Panc1 (cell line): ENCODE measurements around the gene KIF7. TPM values are rescaled to one million over a fixed set of nuclear protein-coding genes. Genes with fewer than 3 reads are reported as not detected.

ENCODE experiments used
- ATAC-seq: fragments of 200-7000 bp; cut with Tn5 transposase; 2 replicates; pipeline ENCODE4 v1.9.1; 2020; ENCODE audit warnings: mild to moderate bottlenecking, moderate library complexity
- BruUV-seq: library from RNA; stranded (reverse); fragments of 400-500 nt; replicated peaks from 2 replicates; lab custom pipeline; 2021; lab: Mats Ljungman, UMichigan
- CTCF ChIA-PET: fragments of 300-600 bp; sonication (Branson Sonifier 250); formaldehyde crosslinking; loops from one replicate; lab custom pipeline; 2022; ENCODE audit warnings: antibody characterized with exemption; lab: Charles Lee
- POLR2A ChIA-PET: fragments of 300-600 bp; sonication (Branson Sonifier 250); formaldehyde crosslinking; loops from one replicate; lab custom pipeline; 2022; ENCODE audit warnings: antibody characterized with exemption; lab: Charles Lee
- DNase-seq: peaks from one replicate; pipeline ENCODE4 v3.0.0-alpha.2; 2010; ENCODE audit warnings: low read depth, low spot score
- H3K27ac ChIP-seq: 2 replicates; pipeline ENCODE4 v1.5.1; 2011; ENCODE audit warnings: mild to moderate bottlenecking, low read length, inconsistent platforms
- H3K27me3 ChIP-seq: fragments of 200-500 bp; sonication (Bioruptor generic); 2 replicates; pipeline ENCODE4 v1.6.0; 2014; ENCODE audit warnings: low read length, inconsistent platforms; ENCODE audit not compliant: control insufficient read depth, insufficient read depth
- H3K36me3 ChIP-seq: fragments of 200-500 bp; sonication (Bioruptor generic); 2 replicates; pipeline ENCODE4 v1.5.1; 2014; ENCODE audit warnings: inconsistent platforms, mild to moderate bottlenecking, low read length, moderate library complexity; ENCODE audit not compliant: control insufficient read depth, insufficient read depth
- H3K4me1 ChIP-seq: 2 replicates; pipeline ENCODE4 v1.5.1; 2011; ENCODE audit warnings: inconsistent platforms, mild to moderate bottlenecking, low read length, moderate library complexity; ENCODE audit not compliant: control insufficient read depth, insufficient read depth
- H3K4me3 ChIP-seq, 2 experiments: 2 replicates each; pipeline ENCODE4 v1.5.1; 2011 to 2012; ENCODE audit warnings: low read depth in 2 of 2, low read length in 2 of 2, mild to moderate bottlenecking in 2 of 2, inconsistent platforms in 1 of 2, moderate library complexity in 1 of 2
- H3K9me3 ChIP-seq: fragments of 200-500 bp; sonication (Bioruptor generic); 2 replicates; pipeline ENCODE4 v1.5.1; 2014; ENCODE audit warnings: low read depth, mild to moderate bottlenecking, inconsistent platforms, low read length, moderate library complexity; ENCODE audit not compliant: control insufficient read depth, insufficient read depth
- POLR2AphosphoS5 ChIP-seq: IDR thresholded peaks from 2 replicates; pipeline ENCODE4 v1.6.1; 2012; ENCODE audit warnings: mild to moderate bottlenecking, low read depth, low read length, moderate library complexity
- REST ChIP-seq, 2 experiments: IDR thresholded peaks; 2 replicates each; pipeline ENCODE4 v1.6.1; 2011 to 2012; ENCODE audit warnings: low read depth in 2 of 2, control low read depth in 1 of 2, low read length in 1 of 2, mild to moderate bottlenecking in 1 of 2, moderate library complexity in 1 of 2; ENCODE audit not compliant: insufficient read depth in 1 of 2
- SIN3A ChIP-seq: IDR thresholded peaks from 2 replicates; pipeline ENCODE4 v1.6.1; 2012; ENCODE audit warnings: low read depth, mild to moderate bottlenecking, low read length, moderate library complexity, borderline replicate concordance; ENCODE audit not compliant: insufficient read depth
- TCF7L2 ChIP-seq: IDR thresholded peaks from 2 replicates; pipeline ENCODE4 v1.6.1; 2011; ENCODE audit warnings: mild to moderate bottlenecking, low read depth, low read length, inconsistent platforms
- in situ Hi-C: cut with HindIII; loops from 2 replicates; pipeline ENCODE4 v1.10.0; 2016; ENCODE audit warnings: low sequenced_read_pairs, low pct_unique_long_range_greater_than_20kb
- intact Hi-C: fragments of 100-400 bp; cut with micrococcal nuclease; formaldehyde crosslinking; loops from one replicate; pipeline ENCODE4 v1.10.0; 2022; ENCODE audit not compliant: unreplicated experiment
- total RNA-seq: library from RNA; stranded (reverse); gene quantifications from one replicate; pipeline ENCODE4 v1.2.1, GENCODE V29; 2021; ENCODE audit not compliant: unreplicated experiment
- TF ChIP-seq, protein P1 (sequence below): fragments of 450-650 bp; IDR thresholded peaks from 2 replicates; pipeline ENCODE4 v1.5.1; 2017; ENCODE audit warnings: mild to moderate bottlenecking

The KIF7 gene
- total RNA-seq, 1 experiment from 2014 or later, result 6.5 TPM

DNA sequence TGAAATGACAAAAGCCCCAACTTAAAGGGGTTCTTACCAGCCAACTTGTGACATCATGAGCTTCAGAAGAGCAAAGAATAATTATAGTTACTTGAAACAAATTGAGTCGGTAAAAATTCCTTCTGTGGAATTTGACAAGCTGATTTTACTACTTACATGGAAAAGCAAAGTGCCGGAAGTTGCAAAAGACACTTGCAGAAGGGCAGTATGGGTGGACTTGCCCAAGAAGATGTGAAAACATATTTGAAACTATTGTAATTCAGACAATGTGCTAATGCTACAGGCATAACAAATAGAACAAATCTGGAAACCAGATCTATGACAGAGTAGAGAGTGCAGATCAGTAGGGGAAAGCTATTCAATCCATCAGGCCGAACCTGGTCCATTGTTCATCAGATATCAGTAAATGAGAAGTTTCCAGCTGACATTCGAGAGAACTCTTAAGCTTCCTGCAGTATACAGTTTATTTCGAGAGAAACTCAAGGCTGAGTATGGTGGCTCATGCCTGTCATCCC is 2.5 kb upstream of the KIF7 start:
- Histone ChIP-seq H3K9me3 (no peaks in the 10 kb centered on the region), H3K4me3 (no peak overlapping the region), H3K27ac (no peak overlapping the region), H3K36me3 (no peaks in the 10 kb centered on the region), H3K27me3 (no peaks in the 10 kb centered on the region; the same call in 1 of the 2 replicates), H3K4me1 (no peaks in the 10 kb centered on the region)
- ATAC-seq, result no peak
- no peak for DNase-seq
- ChIA-PET POLR2A (interaction anchor here (0.8 kb wide), 1 partner anchor 416 kb away, joined by 6 read pairs; no protein-coding TSS in a partner anchor), CTCF (interaction anchor here (1.1 kb wide), 1 partner anchor 11 kb away, joined by 3 read pairs; no protein-coding TSS in a partner anchor)
- no TSS peak for BruUV-seq
- in situ Hi-C loops, result no loop called here
- intact Hi-C loops, result no loop called here
- no peak for TF ChIP-seq REST (IDR thresholded peaks at IDR 0.05; ENCODE audit: insufficient read depth in 1 of 2, low read depth in 2 of 2, low read length in 1 of 2)
- no peak for TF ChIP-seq POLR2AphosphoS5
- TF ChIP-seq, protein P1, sequence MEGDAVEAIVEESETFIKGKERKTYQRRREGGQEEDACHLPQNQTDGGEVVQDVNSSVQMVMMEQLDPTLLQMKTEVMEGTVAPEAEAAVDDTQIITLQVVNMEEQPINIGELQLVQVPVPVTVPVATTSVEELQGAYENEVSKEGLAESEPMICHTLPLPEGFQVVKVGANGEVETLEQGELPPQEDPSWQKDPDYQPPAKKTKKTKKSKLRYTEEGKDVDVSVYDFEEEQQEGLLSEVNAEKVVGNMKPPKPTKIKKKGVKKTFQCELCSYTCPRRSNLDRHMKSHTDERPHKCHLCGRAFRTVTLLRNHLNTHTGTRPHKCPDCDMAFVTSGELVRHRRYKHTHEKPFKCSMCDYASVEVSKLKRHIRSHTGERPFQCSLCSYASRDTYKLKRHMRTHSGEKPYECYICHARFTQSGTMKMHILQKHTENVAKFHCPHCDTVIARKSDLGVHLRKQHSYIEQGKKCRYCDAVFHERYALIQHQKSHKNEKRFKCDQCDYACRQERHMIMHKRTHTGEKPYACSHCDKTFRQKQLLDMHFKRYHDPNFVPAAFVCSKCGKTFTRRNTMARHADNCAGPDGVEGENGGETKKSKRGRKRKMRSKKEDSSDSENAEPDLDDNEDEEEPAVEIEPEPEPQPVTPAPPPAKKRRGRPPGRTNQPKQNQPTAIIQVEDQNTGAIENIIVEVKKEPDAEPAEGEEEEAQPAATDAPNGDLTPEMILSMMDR, result no peak
- TF ChIP-seq TCF7L2, result no peak
- TF ChIP-seq SIN3A, result no peak

DNA sequence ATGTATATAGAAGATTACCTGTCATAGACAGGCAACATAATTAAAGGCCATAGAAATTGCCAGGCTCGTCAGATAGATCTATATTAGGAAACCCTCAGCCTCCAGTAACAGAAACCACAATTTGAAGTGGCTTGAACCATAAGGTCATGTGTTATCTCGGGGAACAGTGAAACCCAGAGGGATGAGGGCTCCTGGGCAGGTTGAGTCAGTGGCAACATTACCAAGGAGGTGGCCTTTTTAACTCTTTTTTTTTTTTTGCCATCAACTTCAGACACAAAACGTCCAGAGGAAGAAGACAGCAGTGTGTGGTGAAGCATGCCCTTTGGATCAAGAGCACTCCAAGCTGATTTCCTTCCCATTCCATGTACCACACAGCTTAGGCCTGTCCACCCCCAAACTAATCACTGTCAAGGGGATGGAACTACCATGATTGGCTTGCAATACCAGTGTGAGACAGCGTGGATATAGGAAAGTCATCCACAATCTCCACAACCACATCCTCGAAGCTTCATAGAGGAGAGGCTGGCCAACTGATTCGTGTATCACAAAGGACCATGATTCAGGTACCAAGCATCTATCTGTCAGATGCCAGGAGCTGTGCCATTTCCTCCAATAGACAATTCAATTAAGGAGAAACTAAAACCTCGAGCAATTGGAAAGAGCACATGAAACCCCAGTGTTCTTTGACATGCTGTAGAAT is 999 bp upstream of the KIF7 start:
- POLR2A ChIA-PET, result no interaction called here

More for the DNA sequence above, 999 bp upstream of the KIF7 start:
- CTCF ChIA-PET, result interaction anchor here (0.6 kb wide), 1 partner anchor 375 kb away, joined by 3 read pairs; no protein-coding TSS in a partner anchor
- TF ChIP-seq POLR2AphosphoS5, result no peak
- TF ChIP-seq SIN3A, result no peak
- no peak for TF ChIP-seq REST (IDR thresholded peaks at IDR 0.05; ENCODE audit: insufficient read depth in 1 of 2, low read depth in 2 of 2, low read length in 1 of 2)
- no peak for TF ChIP-seq TCF7L2
- TF ChIP-seq, protein P1, result no peak
- in situ Hi-C loops, result no loop called here
- no TSS peak for BruUV-seq
- no peaks in the 10 kb centered on the region for H3K4me1 ChIP-seq
- no peaks in the 10 kb centered on the region; the same call in 1 of the 2 replicates for H3K27me3 ChIP-seq
- no peak for DNase-seq
- intact Hi-C loops, result no loop called here
- H3K36me3 ChIP-seq, result no peaks in the 10 kb centered on the region
- ATAC-seq, result no peak
- no peaks in the 10 kb centered on the region for H3K9me3 ChIP-seq
- no peak overlapping the region for H3K4me3 ChIP-seq
- H3K27ac ChIP-seq, result no peak overlapping the region
